Esophagus muscularis mucosa (tissue), 4 donors: ENCODE results near the gene DDAH1. TPM values are rescaled to one million over a fixed set of nuclear protein-coding genes. Genes with fewer than 3 reads are reported as not detected.
"Not testable (repeated sequence)": the region's sequence is repeated elsewhere in the genome, so short reads cannot be mapped to it uniquely, and the experiment has no call there.

Source experiments
- DNase-seq: peaks from one replicate; pipeline ENCODE4 v3.0.0-alpha.2; 2017; ENCODE audit errors: extremely low spot score
- H3K27ac ChIP-seq, 4 donors: fragments of 200-600 bp; sonication (generic); replicated peaks in 1 of 4; 1 replicate in 3 of 4; 2 replicates in 1 of 4; pipeline ENCODE4 v1.5.1; 2016 to 2019; ENCODE audit warnings: mild to moderate bottlenecking in 1 of 4
- H3K27me3 ChIP-seq, 4 donors: fragments of 200-600 bp; sonication (generic); one replicate each; pipeline versions ENCODE4 v1.5.1 to v1.6.0; 2016 to 2019
- H3K36me3 ChIP-seq, 4 donors: fragments of 200-600 bp; sonication (generic); one replicate each; pipeline ENCODE4 v1.5.1; 2016 to 2019
- H3K4me1 ChIP-seq, 4 donors: fragments of 200-600 bp; sonication (generic); one replicate each; pipeline ENCODE4 v1.5.1; 2016 to 2019
- H3K4me3 ChIP-seq, 4 donors: fragments of 200-600 bp; sonication (generic); 1 replicate in 2 of 4; 2 replicates in 2 of 4; pipeline ENCODE4 v1.5.1; 2016 to 2019; ENCODE audit warnings: mild to moderate bottlenecking in 4 of 4, moderate library complexity in 1 of 4
- H3K9me3 ChIP-seq, 4 donors: fragments of 200-600 bp; sonication (generic); 1 replicate in 3 of 4; 2 replicates in 1 of 4; pipeline ENCODE4 v1.5.1; 2016 to 2019
- EP300 ChIP-seq: sonication (generic); formaldehyde crosslinking; IDR thresholded peaks from one replicate; pipeline ENCODE4 v1.6.1; 2017; ENCODE audit warnings: antibody characterized with exemption
- POLR2A ChIP-seq: fragments of 450-650 bp; IDR thresholded peaks from one replicate; pipeline ENCODE4 v1.6.1; 2017; ENCODE audit warnings: antibody characterized with exemption, moderate library complexity, mild to moderate bottlenecking, low read depth
- POLR2AphosphoS5 ChIP-seq, 2 donors: sonication (generic); formaldehyde crosslinking; IDR thresholded peaks; one replicate each; pipeline ENCODE4 v1.6.1; 2017; ENCODE audit warnings: antibody characterized with exemption in 2 of 2
- WGBS: methylation state at CpG from one replicate; pipeline ENCODE4 v1.1.5; 2018; 5-methylcytosine and 5-hydroxymethylcytosine counted together
- intact Hi-C: fragments of 100-400 bp; cut with DNase I; formaldehyde crosslinking; loops from one replicate; pipeline ENCODE4 v1.15.1; 2023
- total RNA-seq, 4 donors: library from RNA; depleted of rRNA; stranded (reverse); fragments of >200 nt; gene quantifications; one replicate each; pipeline versions ENCODE4 v1.1.0 to v1.2.1, GENCODE V29; 2016
- TF ChIP-seq, protein P1 (sequence below), 3 experiments: fragments of 200-600 bp in 2 of 3; fragments of 450-650 bp in 1 of 3; sonication (generic) in 2 of 3; IDR thresholded peaks; one replicate each; pipeline ENCODE4 v1.5.1; 2017 to 2019; ENCODE audit warnings: antibody characterized with exemption in 3 of 3, mild to moderate bottlenecking in 2 of 3, moderate library complexity in 1 of 3

The DDAH1 gene
- total RNA-seq, 4 donors from 2014 or later, result 27.0 to 75.3 (median 38.0) TPM

DNA sequence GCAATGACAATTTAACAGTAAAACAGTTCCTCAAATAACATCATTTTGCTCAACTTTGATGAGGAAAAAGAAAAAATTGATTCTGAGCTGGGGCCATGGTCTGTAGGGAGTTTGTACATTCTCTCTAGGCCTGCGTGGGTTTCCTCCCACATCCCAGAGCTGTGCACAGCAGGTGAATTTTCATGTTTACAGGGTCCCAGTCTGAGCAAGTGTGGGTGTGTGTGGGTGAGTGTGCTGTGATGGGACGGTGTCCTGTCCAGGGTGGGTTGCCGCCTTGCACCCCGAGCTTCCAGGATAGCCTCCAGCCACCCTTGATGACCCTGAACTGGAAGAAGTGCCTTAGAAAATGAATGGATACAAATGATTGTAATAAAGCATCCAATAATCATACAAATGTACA lies 112.9 kb downstream of the DDAH1 start:
- Histone ChIP-seq H3K4me3 (no peak overlapping the region), H3K36me3 (peaks cover 0 to 17% (median 5%) of the 10 kb centered on the region in 4 donors), H3K4me1 (no peaks in the 10 kb centered on the region), H3K9me3 (no peaks in the 10 kb centered on the region), H3K27me3 (no peaks in the 10 kb centered on the region), H3K27ac (no peak overlapping the region)
- DNase-seq, result no peak
- WGBS, result 98% methylated on average over 4 of the region's 4 CpGs
- TF ChIP-seq POLR2A (no peak), POLR2AphosphoS5 (IDR thresholded peaks at IDR 0.05) (no peak), EP300 (no peak)
- TF ChIP-seq, protein P1, sequence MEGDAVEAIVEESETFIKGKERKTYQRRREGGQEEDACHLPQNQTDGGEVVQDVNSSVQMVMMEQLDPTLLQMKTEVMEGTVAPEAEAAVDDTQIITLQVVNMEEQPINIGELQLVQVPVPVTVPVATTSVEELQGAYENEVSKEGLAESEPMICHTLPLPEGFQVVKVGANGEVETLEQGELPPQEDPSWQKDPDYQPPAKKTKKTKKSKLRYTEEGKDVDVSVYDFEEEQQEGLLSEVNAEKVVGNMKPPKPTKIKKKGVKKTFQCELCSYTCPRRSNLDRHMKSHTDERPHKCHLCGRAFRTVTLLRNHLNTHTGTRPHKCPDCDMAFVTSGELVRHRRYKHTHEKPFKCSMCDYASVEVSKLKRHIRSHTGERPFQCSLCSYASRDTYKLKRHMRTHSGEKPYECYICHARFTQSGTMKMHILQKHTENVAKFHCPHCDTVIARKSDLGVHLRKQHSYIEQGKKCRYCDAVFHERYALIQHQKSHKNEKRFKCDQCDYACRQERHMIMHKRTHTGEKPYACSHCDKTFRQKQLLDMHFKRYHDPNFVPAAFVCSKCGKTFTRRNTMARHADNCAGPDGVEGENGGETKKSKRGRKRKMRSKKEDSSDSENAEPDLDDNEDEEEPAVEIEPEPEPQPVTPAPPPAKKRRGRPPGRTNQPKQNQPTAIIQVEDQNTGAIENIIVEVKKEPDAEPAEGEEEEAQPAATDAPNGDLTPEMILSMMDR (IDR thresholded peaks at IDR 0.05), result no peak
- intact Hi-C loops, result no loop called here

DNA sequence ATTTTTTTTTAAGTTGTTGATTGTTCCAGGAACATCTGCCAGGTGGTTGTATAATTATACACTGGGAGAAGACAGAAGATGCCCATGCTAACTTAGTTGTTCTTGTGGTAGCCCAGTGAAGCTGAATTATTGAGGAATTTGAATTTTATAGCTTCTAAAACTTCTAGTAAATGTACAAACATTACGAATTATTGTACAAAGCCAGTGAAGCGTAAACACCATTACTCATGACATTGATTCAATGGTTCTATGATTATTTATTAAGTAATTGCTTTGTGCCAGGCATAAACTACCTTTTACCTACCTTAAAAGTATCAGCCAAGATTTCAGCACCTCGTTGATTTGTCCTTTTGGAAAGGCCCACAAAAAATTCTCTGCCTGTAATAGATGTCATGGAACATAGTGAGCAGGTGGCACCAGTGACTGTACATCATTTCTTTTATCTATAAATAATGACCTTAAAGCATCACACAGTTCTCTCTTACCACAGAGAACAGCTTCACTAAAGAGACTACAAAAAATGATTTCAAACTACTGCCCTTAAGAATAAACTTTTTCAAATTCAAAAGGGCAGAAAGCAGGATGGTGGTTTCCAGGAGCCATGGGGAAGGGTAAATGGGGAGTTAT lies 113.6 kb downstream of the DDAH1 start:
- intact Hi-C loops, result no loop called here
- Histone ChIP-seq H3K4me3 (no peak overlapping the region), H3K9me3 (no peaks in the 10 kb centered on the region), H3K36me3 (peaks cover 0 to 17% (median 5%) of the 10 kb centered on the region in 4 donors), H3K4me1 (no peaks in the 10 kb centered on the region), H3K27me3 (no peaks in the 10 kb centered on the region), H3K27ac (no peak overlapping the region)
- WGBS, result 86% methylated on average over 3 of the region's 3 CpGs
- no peak for TF ChIP-seq POLR2A
- no peak for TF ChIP-seq EP300
- TF ChIP-seq, protein P1 (IDR thresholded peaks at IDR 0.05), result no peak
- TF ChIP-seq POLR2AphosphoS5 (IDR thresholded peaks at IDR 0.05), result no peak
- DNase-seq, result no peak

DNA sequence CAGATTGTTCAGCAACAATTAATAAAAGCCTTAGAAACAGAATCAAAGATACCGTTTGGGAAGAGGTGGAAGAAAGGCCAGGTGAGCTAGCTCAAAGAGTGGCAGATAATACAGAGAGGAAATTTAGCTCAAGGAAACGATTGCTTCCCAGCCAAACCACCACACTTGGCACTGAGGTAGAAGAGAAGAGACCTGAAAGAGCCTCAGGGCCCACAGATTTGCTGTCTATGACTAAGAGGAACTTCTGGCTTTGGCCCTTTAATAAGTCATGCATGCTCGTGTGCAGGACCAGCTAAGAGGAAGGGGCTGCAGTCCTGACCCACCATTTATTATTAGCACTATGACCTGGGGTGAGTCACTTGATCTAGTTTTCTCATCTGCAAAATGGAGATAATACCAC lies 115.7 kb downstream of the DDAH1 start:
- H3K36me3 ChIP-seq, result peaks cover 0 to 17% (median 5%) of the 10 kb centered on the region in 4 donors
- no peak overlapping the region for H3K27ac ChIP-seq
- no peak for DNase-seq
- WGBS, result 72% methylated on average over 3 of the region's 3 CpGs
- no peaks in the 10 kb centered on the region for H3K27me3 ChIP-seq
- no peak for TF ChIP-seq POLR2AphosphoS5 (IDR thresholded peaks at IDR 0.05)
- no peak for TF ChIP-seq POLR2A
- no peak for TF ChIP-seq EP300
- TF ChIP-seq, protein P1 (IDR thresholded peaks at IDR 0.05), result no peak
- peaks cover 0 to 3% (median under 1%) of the 10 kb centered on the region in 4 donors for H3K4me1 ChIP-seq
- no peaks in the 10 kb centered on the region for H3K9me3 ChIP-seq
- no peak overlapping the region for H3K4me3 ChIP-seq
- intact Hi-C loops, result no loop called here

DNA sequence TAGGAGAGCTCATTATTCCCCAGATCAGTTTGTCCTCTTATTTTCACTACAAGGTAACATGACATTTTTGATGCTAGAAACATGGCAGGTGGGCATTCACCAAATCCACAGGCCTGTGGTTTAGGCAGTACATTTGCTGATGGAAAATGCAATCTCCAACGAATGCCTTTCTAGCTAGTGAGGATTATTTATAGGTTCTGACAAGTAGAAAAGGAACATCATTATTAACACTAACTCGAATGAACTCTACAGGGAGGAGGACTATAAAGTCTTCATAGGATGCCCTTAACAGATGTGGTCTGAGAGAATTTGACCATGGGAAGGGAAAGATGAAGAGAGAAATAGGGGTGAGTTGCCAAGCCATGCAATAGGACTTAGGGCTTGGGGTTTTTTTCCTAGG lies 117.1 kb downstream of the DDAH1 start:
- 62% methylated on average over 2 of the region's 2 CpGs for WGBS
- no peak overlapping the region for H3K27ac ChIP-seq
- no peaks in the 10 kb centered on the region for H3K9me3 ChIP-seq
- TF ChIP-seq EP300 (no peak), POLR2A (no peak), POLR2AphosphoS5 (IDR thresholded peaks at IDR 0.05) (no peak)
- TF ChIP-seq, protein P1 (IDR thresholded peaks at IDR 0.05), result no peak
- H3K4me3 ChIP-seq, result no peak overlapping the region
- DNase-seq, result no peak
- peaks cover 11 to 16% (median 13%) of the 10 kb centered on the region in 4 donors for H3K4me1 ChIP-seq
- no peaks in the 10 kb centered on the region for H3K27me3 ChIP-seq
- intact Hi-C loops, result no loop called here
- peaks cover 0 to 17% (median 5%) of the 10 kb centered on the region in 4 donors for H3K36me3 ChIP-seq

DNA sequence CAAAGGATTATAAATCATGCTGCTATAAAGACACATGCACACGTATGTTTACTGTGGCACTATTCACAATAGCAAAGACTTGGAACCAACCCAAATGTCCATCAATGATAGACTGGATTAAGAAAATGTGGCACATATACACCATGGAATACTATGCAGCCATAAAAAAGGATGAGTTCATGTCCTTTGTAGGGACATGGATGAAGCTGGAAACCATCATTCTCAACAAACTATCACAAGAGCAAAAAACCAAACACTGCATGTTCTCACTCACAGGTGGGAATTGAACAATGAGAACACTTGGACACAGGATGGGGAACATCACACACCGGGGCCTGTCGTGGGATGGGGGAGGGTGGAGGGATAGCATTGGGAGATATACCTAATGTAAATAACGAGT lies 117.7 kb downstream of the DDAH1 start:
- Histone ChIP-seq H3K36me3 (peaks cover 0 to 17% (median 5%) of the 10 kb centered on the region in 4 donors), H3K4me1 (peaks cover 11 to 22% (median 18%) of the 10 kb centered on the region in 4 donors)
- H3K4me3 ChIP-seq, intact Hi-C loops, H3K9me3 ChIP-seq, H3K27ac ChIP-seq, H3K27me3 ChIP-seq, DNase-seq: not testable (repeated sequence)
- WGBS, result 95% methylated on average over 3 of the region's 4 CpGs
